A673 (cell line): Measurements from ENCODE around the gene NKD2. TPM values are rescaled to one million over a fixed set of nuclear protein-coding genes. Genes with fewer than 3 reads are reported as not detected.

Experiments used
- BruUV-seq: library from RNA; stranded (reverse); fragments of 400-500 nt; replicated peaks from 2 replicates; lab custom pipeline; 2021; lab: Mats Ljungman, UMichigan
- CTCF ChIA-PET: fragments of 300-600 bp; sonication (Branson Sonifier 250); formaldehyde crosslinking; loops from one replicate; lab custom pipeline; 2022; ENCODE audit warnings: antibody characterized with exemption; lab: Charles Lee
- POLR2A ChIA-PET: fragments of 300-600 bp; sonication (Branson Sonifier 250); formaldehyde crosslinking; loops from one replicate; lab custom pipeline; 2022; ENCODE audit warnings: antibody characterized with exemption; ENCODE audit not compliant: low non-redundant PET; lab: Charles Lee
- DNase-seq: peaks from one replicate; pipeline ENCODE4 v3.0.0-alpha.2; 2015; ENCODE audit warnings: low spot score
- H3K27ac ChIP-seq: fragments of 200-600 bp; sonication (generic); 2 replicates; pipeline ENCODE4 v1.5.1; 2016; ENCODE audit warnings: mixed run types, low read depth, mild to moderate bottlenecking, mixed read lengths, antibody characterized with exemption, low read length; ENCODE audit not compliant: poor library complexity, severe bottlenecking
- H3K27me3 ChIP-seq: fragments of 200-600 bp; sonication (generic); replicated peaks from 2 replicates; pipeline ENCODE4 v1.6.1; 2017; ENCODE audit warnings: mixed run types, low read depth, mild to moderate bottlenecking, mixed read lengths, antibody characterized with exemption, low read length; ENCODE audit not compliant: insufficient read depth, poor library complexity
- H3K36me3 ChIP-seq: fragments of 200-600 bp; sonication (generic); 2 replicates; pipeline ENCODE4 v1.6.1; 2016; ENCODE audit warnings: mixed run types, mild to moderate bottlenecking, mixed read lengths, antibody characterized with exemption, low read length; ENCODE audit not compliant: insufficient read depth, poor library complexity, severe bottlenecking
- H3K4me1 ChIP-seq: fragments of 200-600 bp; sonication (generic); 2 replicates; pipeline ENCODE4 v1.6.1; 2017; ENCODE audit warnings: mixed run types, mild to moderate bottlenecking, mixed read lengths, antibody characterized with exemption, low read length; ENCODE audit not compliant: insufficient read depth, poor library complexity, severe bottlenecking
- H3K4me3 ChIP-seq: fragments of 200-600 bp; sonication (generic); 2 replicates; pipeline ENCODE4 v1.5.1; 2016; ENCODE audit warnings: low read depth, mixed run types, mild to moderate bottlenecking, mixed read lengths, low read length; ENCODE audit not compliant: poor library complexity, severe bottlenecking
- H3K9me3 ChIP-seq: fragments of 200-600 bp; sonication (generic); 2 replicates; pipeline ENCODE4 v1.6.1; 2016; ENCODE audit warnings: mixed run types, low read depth, mild to moderate bottlenecking, mixed read lengths, antibody characterized with exemption, low read length; ENCODE audit not compliant: poor library complexity, severe bottlenecking
- EZH2 ChIP-seq: fragments of 200-600 bp; sonication (generic); IDR thresholded peaks from 2 replicates; pipeline ENCODE4 v1.6.1; 2017; ENCODE audit warnings: borderline replicate concordance, low read depth, mild to moderate bottlenecking, mixed read lengths, antibody characterized with exemption, low read length; ENCODE audit not compliant: poor library complexity, severe bottlenecking
- intact Hi-C: fragments of 100-400 bp; cut with micrococcal nuclease; formaldehyde crosslinking; loops from one replicate; pipeline ENCODE4 v1.10.0; 2022; ENCODE audit not compliant: unreplicated experiment
- total RNA-seq: library from RNA; stranded (reverse); gene quantifications from 2 replicates; pipeline ENCODE4 v1.2.3, GENCODE V29; 2021
- TF ChIP-seq, protein P1 (sequence below): fragments of 300-800, 200-600 bp; sonication (generic); conservative IDR thresholded peaks from 2 replicates; pipeline ENCODE4 v1.5.1; 2017; ENCODE audit warnings: low read depth, mild to moderate bottlenecking, antibody characterized with exemption, low read length, moderate library complexity, mixed read lengths

The NKD2 gene
- total RNA-seq, 1 experiment from 2014 or later = 23.5 TPM

DNA sequence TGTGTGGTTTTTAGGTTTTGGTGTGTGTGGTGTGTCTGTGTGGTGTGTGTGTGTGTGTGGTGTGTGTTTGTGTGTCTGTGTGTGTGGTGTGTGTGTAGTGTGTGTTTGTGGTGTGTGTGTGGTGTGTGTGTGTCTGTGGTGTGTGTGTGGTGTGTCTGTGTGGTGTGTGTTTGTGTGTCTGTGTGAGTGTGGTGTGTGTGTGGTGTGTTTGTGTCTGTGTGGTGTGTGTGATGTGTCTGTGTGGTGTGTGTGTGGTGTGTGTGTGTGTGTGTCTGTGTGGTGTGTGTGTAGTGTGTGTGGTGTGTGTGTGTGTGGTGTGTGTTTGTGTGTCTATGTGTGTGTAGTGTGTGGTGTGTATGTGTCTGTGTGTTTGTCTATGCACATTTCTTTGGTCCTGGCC lies 25.0 kb upstream of the NKD2 start:
- Histone ChIP-seq H3K36me3 (no peaks in the 10 kb centered on the region), H3K27ac (no peak overlapping the region), H3K4me1 (peaks cover 22% of the 10 kb centered on the region), H3K9me3 (peaks cover 39% of the 10 kb centered on the region), H3K4me3 (no peak overlapping the region), H3K27me3 (no peaks in the 10 kb centered on the region)
- DNase-seq = no peak
- POLR2A ChIA-PET = no interaction called here
- TF ChIP-seq, protein P1, sequence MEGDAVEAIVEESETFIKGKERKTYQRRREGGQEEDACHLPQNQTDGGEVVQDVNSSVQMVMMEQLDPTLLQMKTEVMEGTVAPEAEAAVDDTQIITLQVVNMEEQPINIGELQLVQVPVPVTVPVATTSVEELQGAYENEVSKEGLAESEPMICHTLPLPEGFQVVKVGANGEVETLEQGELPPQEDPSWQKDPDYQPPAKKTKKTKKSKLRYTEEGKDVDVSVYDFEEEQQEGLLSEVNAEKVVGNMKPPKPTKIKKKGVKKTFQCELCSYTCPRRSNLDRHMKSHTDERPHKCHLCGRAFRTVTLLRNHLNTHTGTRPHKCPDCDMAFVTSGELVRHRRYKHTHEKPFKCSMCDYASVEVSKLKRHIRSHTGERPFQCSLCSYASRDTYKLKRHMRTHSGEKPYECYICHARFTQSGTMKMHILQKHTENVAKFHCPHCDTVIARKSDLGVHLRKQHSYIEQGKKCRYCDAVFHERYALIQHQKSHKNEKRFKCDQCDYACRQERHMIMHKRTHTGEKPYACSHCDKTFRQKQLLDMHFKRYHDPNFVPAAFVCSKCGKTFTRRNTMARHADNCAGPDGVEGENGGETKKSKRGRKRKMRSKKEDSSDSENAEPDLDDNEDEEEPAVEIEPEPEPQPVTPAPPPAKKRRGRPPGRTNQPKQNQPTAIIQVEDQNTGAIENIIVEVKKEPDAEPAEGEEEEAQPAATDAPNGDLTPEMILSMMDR = no peak
- no peak for TF ChIP-seq EZH2
- intact Hi-C loops = no loop called here
- no TSS peak for BruUV-seq
- CTCF ChIA-PET = no interaction called here

DNA sequence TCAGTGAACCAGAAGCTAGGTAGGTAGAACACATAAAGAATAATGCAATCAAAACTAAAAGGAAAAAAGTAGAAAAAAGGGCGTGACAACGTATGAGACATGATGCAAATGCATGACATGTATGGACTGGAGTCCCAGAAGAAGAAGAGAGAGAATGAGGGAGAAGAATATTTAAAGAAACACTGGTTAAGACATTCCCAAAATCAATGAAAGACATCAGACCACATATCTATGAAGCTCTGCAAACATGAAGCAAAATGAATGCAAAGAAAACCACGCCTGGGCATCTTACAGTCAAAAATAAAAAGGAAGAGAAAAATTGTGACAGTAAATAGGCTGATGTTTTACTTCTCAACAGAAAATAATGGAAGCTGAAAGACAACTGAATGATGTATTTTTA lies 23.8 kb upstream of the NKD2 start:
- Histone ChIP-seq H3K4me3 (no peak overlapping the region), H3K9me3 (peaks cover 41% of the 10 kb centered on the region), H3K27me3 (no peaks in the 10 kb centered on the region), H3K4me1 (peaks cover 11% of the 10 kb centered on the region), H3K36me3 (no peaks in the 10 kb centered on the region), H3K27ac (no peak overlapping the region)
- intact Hi-C loops = no loop called here
- TF ChIP-seq EZH2 = no peak
- TF ChIP-seq, protein P1 = no peak
- ChIA-PET POLR2A (no interaction called here), CTCF (no interaction called here)
- DNase-seq = no peak
- BruUV-seq = no TSS peak

DNA sequence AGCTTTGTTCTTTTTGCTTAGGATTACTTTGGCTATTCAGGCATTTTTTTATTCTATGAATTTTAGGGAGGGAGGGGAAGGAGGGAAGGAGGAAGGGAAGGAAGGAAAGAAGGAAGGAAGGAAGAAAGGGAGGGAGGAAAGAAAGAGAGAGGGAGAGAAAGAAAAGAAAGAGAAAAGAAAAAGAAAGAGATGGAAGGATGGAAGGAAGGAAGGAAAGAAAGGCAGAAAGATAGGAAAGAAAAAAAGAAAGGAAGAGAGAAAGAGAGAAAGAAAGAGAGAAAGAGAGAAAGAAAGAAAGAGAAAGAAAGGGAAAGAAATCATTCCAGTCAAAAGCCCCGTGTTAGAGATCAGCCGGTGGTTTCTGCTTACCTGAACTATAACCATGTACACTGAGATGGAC lies 20.8 kb upstream of the NKD2 start:
- no peak overlapping the region for H3K4me3 ChIP-seq
- H3K4me1 ChIP-seq = peaks cover 8% of the 10 kb centered on the region
- H3K36me3 ChIP-seq = no peaks in the 10 kb centered on the region
- peaks cover 41% of the 10 kb centered on the region for H3K9me3 ChIP-seq
- no peak for DNase-seq
- H3K27me3 ChIP-seq = no peaks in the 10 kb centered on the region
- no TSS peak for BruUV-seq
- intact Hi-C loops = no loop called here
- POLR2A ChIA-PET = no interaction called here
- CTCF ChIA-PET = no interaction called here
- TF ChIP-seq EZH2 = no peak
- TF ChIP-seq, protein P1 = no peak
- no peak overlapping the region for H3K27ac ChIP-seq
